ENCODE measurements around the gene NSMF. TPM values are rescaled to one million over a fixed set of nuclear protein-coding genes. Genes with fewer than 3 reads are reported as not detected.
A peak's percentile ranks its signal among the peaks of the same experiment; 100 is the strongest.

The NSMF gene
- total and polyA plus RNA-seq, 2 of the 8 experiments (the other 6 are each of a cell fraction or from before 2014, with no cell fraction given): 56.7 to 65.1 TPM

DNA sequence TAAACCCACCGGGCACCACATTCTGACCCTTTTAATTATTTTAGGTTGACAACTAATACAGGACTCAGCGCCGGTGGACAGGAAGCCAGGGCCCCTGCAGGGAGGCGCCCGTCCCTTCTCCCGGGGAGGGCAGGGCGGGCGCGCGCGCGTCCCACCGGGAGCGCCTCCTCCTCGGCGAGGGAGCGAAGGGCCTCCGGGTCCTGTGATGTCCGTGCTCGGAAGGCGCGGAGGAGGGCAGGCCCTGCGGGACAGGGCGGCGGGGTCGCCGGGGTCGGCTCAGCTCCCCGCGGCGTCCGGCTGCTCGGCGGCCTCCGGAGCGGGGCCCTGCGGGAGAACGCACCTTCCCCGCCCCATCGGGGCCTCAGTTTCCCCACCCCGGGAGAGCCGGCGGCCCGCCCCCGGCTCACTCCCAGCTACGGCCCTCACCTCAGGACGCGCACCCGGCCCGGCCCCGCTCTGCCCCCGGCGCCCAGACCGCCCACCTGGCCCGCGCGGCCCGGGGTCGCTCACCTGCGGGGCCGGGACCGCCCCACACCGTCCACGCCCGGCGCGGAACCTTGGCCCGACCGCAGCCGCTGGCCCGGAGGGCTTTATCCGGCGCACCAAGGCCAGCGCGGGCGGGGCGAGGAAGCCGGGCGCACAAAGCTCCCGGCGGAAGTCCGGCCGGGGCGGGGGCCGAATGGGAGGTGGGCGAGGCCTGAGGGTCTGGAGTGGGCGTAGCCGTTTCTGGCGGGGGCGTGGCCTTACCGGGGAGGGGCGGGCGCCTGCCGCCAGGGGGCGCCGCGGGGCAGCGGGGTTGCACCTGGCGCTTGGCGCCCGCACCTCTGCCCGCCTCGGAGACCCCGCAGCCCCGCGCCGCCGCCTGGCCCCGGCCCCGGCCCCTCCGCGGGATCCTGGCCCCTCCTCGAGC, 36.3 kb downstream of the NSMF start, which contains the start of the genes EXD3 and NOXA1:
Gene EXD3, minus strand, starts transcription at position 559 of the 910 bp plus-strand sequence. CDS start 27,805 bp downstream, outside the sequence.
Gene NOXA1, plus strand, starts transcription at position 790 of the 910 bp plus-strand sequence. CDS start 137 bp downstream, outside the sequence.
- H2BK12ac ChIP-seq (ENCODE audit: low read depth, low read length): no peak within 1 kb of the TSS
- H3K79me1 ChIP-seq (ENCODE audit: low read depth, low read length): no peaks in the 10 kb centered on the region
- H3K14ac ChIP-seq (ENCODE audit: insufficient read length): no peak within 1 kb of the TSS
- H2BK15ac ChIP-seq (ENCODE audit: low read length): no peak within 1 kb of the TSS
- H2AK5ac ChIP-seq (ENCODE audit: low read depth, low read length): no peak within 1 kb of the TSS
- H3K27ac ChIP-seq (ENCODE audit: low read depth, low read length): no peak within 1 kb of the TSS
- H3K36me3 ChIP-seq (ENCODE audit: control insufficient read depth in 2 of 4, insufficient read depth in 4 of 4, low read length in 3 of 4): no peaks in the 10 kb centered on the region
- H3K27me3 ChIP-seq (replicated peaks in 1 of 4; ENCODE audit: control insufficient read depth in 3 of 4, extremely low read depth in 1 of 4, insufficient read depth in 3 of 4, low read length in 3 of 4): peaks cover 0 to 13% (median 2%) of the 10 kb centered on the region in 4 experiments; a peak in 4 of 7 replicates
- peak within 1 kb of the TSS; percentile 93 for H4K8ac ChIP-seq (ENCODE audit: extremely low read depth, insufficient read depth, low read length)
- H2AFZ ChIP-seq (ENCODE audit: low read length): peak within 1 kb of the TSS; percentile 81
- no peak within 1 kb of the TSS for H2BK5ac ChIP-seq (ENCODE audit: low read depth, low read length)
- H2BK20ac ChIP-seq (ENCODE audit: low read length): no peak within 1 kb of the TSS
- peak within 1 kb of the TSS; percentile 51 for H3K18ac ChIP-seq (ENCODE audit: extremely low read depth, low read length)
- no peaks in the 10 kb centered on the region for H3K9me3 ChIP-seq (ENCODE audit: insufficient read depth in 2 of 2, low read depth in 1 of 2, low read length in 1 of 2)
- H3K23me2 ChIP-seq (ENCODE audit: low read depth, low read length): peaks cover 9% of the 10 kb centered on the region; the same call in 1 of the 2 replicates
- peak; percentile 68 to 99 for DNase-seq (ENCODE audit: low read depth in 1 of 2, low spot score in 2 of 2)
- H4K5ac ChIP-seq (ENCODE audit: insufficient read length, low read depth, low read length): peak within 1 kb of the TSS; percentile 73
- peaks cover 0 to 1% of the 10 kb centered on the region in 2 experiments for H4K20me1 ChIP-seq (replicated peaks in 1 of 2; ENCODE audit: control insufficient read depth in 1 of 2, insufficient read depth in 2 of 2, low read length in 2 of 2)
- no peak for FAIRE-seq
- H3K4me3 ChIP-seq (ENCODE audit: extremely low read depth in 1 of 4, insufficient read depth in 2 of 4, low read depth in 3 of 4, low read length in 4 of 4): peak within 1 kb of the TSS; percentile 70 to 84 (median 80)
- peaks cover 0 to 2% (median 0%) of the 10 kb centered on the region in 4 experiments; a peak in 1 of 7 replicates for H3K4me1 ChIP-seq (replicated peaks in 1 of 4; ENCODE audit: control insufficient read depth in 3 of 4, insufficient read depth in 4 of 4, low read length in 3 of 4)
- CTCF ChIA-PET (ENCODE audit: partially characterized antibody): interaction anchor here (0.6 to 2.4 kb wide), 17 partner anchors 9 to 146 kb away, joined by 3 to 8 read pairs (median 3); partner anchors contain the start of gene TOR4A
- peaks cover 0 to 5% of the 10 kb centered on the region in 2 experiments; a peak in 1 of 4 replicates for H3K79me2 ChIP-seq (ENCODE audit: control insufficient read depth in 1 of 2, insufficient read depth in 2 of 2, low read length in 2 of 2)
- POLR2A ChIA-PET (ENCODE audit: partially characterized antibody): interaction anchor here (0.6 to 2.1 kb wide), 12 partner anchors 10 to 291 kb away, joined by 3 to 11 read pairs (median 4); partner anchors contain the start of gene ENTPD8
- H3K9ac ChIP-seq (replicated peaks in 1 of 4; ENCODE audit: extremely low read depth in 1 of 4, low read depth in 3 of 4, low read length in 3 of 4): peak within 1 kb of the TSS; percentile 25 to 59 (median 40); a peak in 5 of 7 replicates
- WGBS, 2 experiments (ENCODE audit: extremely low coverage in 1 of 2, insufficient coverage in 1 of 2, insufficient read length in 1 of 2, insufficient replicate concordance in 2 of 2, low coverage in 1 of 2, low lambda C conversion rate in 2 of 2, missing lambda C conversion rate in 1 of 2): 1% methylated on average over 16 of the region's 113 CpGs; no CpG with 5 or more reads in 1 of the 2 experiments
- no peak within 1 kb of the TSS for H3K56ac ChIP-seq (replicated peaks; ENCODE audit: insufficient read length, low read depth, low read length)
- H3K4me2 ChIP-seq (ENCODE audit: insufficient read depth in 1 of 2, low read depth in 2 of 2, low read length in 2 of 2): peak within 1 kb of the TSS; percentile 92 to 98
- no peak within 1 kb of the TSS for H2BK120ac ChIP-seq (replicated peaks; ENCODE audit: low read depth, low read length)
- no peak within 1 kb of the TSS for H3K4ac ChIP-seq (replicated peaks; ENCODE audit: insufficient read length, low read depth, low read length)
- no peak within 1 kb of the TSS for H4K91ac ChIP-seq (replicated peaks; ENCODE audit: insufficient read length, low read length)
- H3K23ac ChIP-seq (ENCODE audit: insufficient read length): no peak within 1 kb of the TSS
- TF ChIP-seq SIX5 (IDR thresholded peaks at IDR 0.05; ENCODE audit: low read depth, low read length) (peak; percentile 21; the same call in 1 of the 2 replicates), SP2 (IDR thresholded peaks at IDR 0.05; ENCODE audit: low read length) (no peak), CHD2 (IDR thresholded peaks at IDR 0.05; ENCODE audit: low read length) (0 out of 2 replicates have a peak, but pooled peaks have one; percentile 63), TCF12 (IDR thresholded peaks at IDR 0.05; ENCODE audit: low read depth, low read length) (peak; percentile 93; the same call in 1 of the 2 replicates), POU5F1 (IDR thresholded peaks at IDR 0.05; ENCODE audit: low read depth, low read length) (no peak), KDM4A (IDR thresholded peaks at IDR 0.05; ENCODE audit: low read depth, low read length, severe bottlenecking) (peak; percentile 89), MAFK (IDR thresholded peaks at IDR 0.05; ENCODE audit: low read depth, low read length) (no peak), EP300 (IDR thresholded peaks at IDR 0.05; ENCODE audit: borderline replicate concordance in 1 of 2, low read depth in 2 of 2, low read length in 2 of 2) (peak in 1 of 2 experiments; percentile 65; a peak in 1 of 3 replicates), POLR2AphosphoS5 (IDR thresholded peaks at IDR 0.05; ENCODE audit: low read depth, low read length) (no peak), RFX5 (IDR thresholded peaks at IDR 0.05; ENCODE audit: borderline replicate concordance, low read depth, low read length) (no peak)
- TF ChIP-seq, protein P1, sequence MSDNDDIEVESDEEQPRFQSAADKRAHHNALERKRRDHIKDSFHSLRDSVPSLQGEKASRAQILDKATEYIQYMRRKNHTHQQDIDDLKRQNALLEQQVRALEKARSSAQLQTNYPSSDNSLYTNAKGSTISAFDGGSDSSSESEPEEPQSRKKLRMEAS (IDR thresholded peaks at IDR 0.05): peak; percentile 39; the same call in 1 of the 2 replicates

All from H1 (cell line).